Neural cell (in vitro differentiated cells): Measurements from ENCODE around the gene DHRS4L2. TPM values are rescaled to one million over a fixed set of nuclear protein-coding genes. Genes with fewer than 3 reads are reported as not detected.
A peak's percentile ranks its signal among the peaks of the same experiment; 100 is the strongest.
"Not testable (repeated sequence)": the region's sequence is repeated elsewhere in the genome, so short reads cannot be mapped to it uniquely, and the experiment has no call there.

Experiments used
- H2AFZ ChIP-seq: fragments of 200-600, 300-800 bp; sonication (generic), shearing (Covaris generic); 2 replicates; pipeline ENCODE4 v1.6.0; 2014; ENCODE audit warnings: low read depth, mild to moderate bottlenecking, antibody characterized with exemption, low read length, moderate library complexity
- H3F3A ChIP-seq: fragments of 200-600 bp; shearing (Covaris generic); 2 replicates; pipeline ENCODE4 v1.6.1; 2016; ENCODE audit warnings: mild to moderate bottlenecking, moderate library complexity, mixed read lengths, antibody characterized with exemption, low read length; ENCODE audit not compliant: insufficient read depth, poor library complexity, severe bottlenecking
- H3K27ac ChIP-seq: fragments of 200-600, 300-800 bp; sonication (generic), shearing (Covaris generic); 2 replicates; pipeline ENCODE4 v1.5.1; 2014; ENCODE audit warnings: mild to moderate bottlenecking, low read length, moderate library complexity
- H3K27me3 ChIP-seq: fragments of 300-800, 200-600 bp; sonication (generic), shearing (Covaris generic); 2 replicates; pipeline ENCODE4 v1.6.0; 2014; ENCODE audit warnings: mild to moderate bottlenecking, low read depth, low read length, moderate library complexity; ENCODE audit not compliant: insufficient read depth
- H3K36me3 ChIP-seq: fragments of 300-800, 200-600 bp; sonication (generic), shearing (Covaris generic); 2 replicates; pipeline ENCODE4 v1.5.1; 2014; ENCODE audit warnings: mild to moderate bottlenecking, antibody characterized with exemption, low read length, moderate library complexity; ENCODE audit not compliant: insufficient read depth
- H3K4me2 ChIP-seq: fragments of 300-800, 200-600 bp; sonication (generic), shearing (Covaris generic); 2 replicates; pipeline ENCODE4 v1.6.0; 2014; ENCODE audit warnings: mild to moderate bottlenecking, low read length
- H3K4me3 ChIP-seq: fragments of 300-800, 200-600 bp; sonication (generic), shearing (Covaris generic); 2 replicates; pipeline ENCODE4 v1.5.1; 2014; ENCODE audit warnings: mild to moderate bottlenecking, low read length, moderate library complexity
- H3K79me2 ChIP-seq: fragments of 200-600 bp; shearing (Covaris generic); replicated peaks from 2 replicates; pipeline ENCODE4 v1.6.0; 2014; ENCODE audit warnings: mild to moderate bottlenecking, low read length, moderate library complexity; ENCODE audit not compliant: insufficient read depth
- H3K9ac ChIP-seq: fragments of 300-800, 200-600 bp; sonication (generic), shearing (Covaris generic); 2 replicates; pipeline ENCODE4 v1.6.1; 2016; ENCODE audit warnings: mild to moderate bottlenecking, low read length, mixed read lengths
- H3K9me2 ChIP-seq: fragments of 200-600 bp; shearing (Covaris generic); 2 replicates; pipeline ENCODE4 v1.6.1; 2016; ENCODE audit warnings: mild to moderate bottlenecking, low read length, mixed read lengths; ENCODE audit not compliant: insufficient read depth
- H3K9me3 ChIP-seq: fragments of 200-600, 300-800 bp; sonication (generic), shearing (Covaris generic); 2 replicates; pipeline ENCODE4 v1.6.1; 2016; ENCODE audit warnings: mild to moderate bottlenecking, mixed run types, low read length, moderate library complexity, mixed read lengths
- H4K20me1 ChIP-seq: fragments of 200-600 bp; shearing (Covaris generic); 2 replicates; pipeline ENCODE4 v1.6.1; 2016; ENCODE audit warnings: mild to moderate bottlenecking, mixed run types; ENCODE audit not compliant: insufficient read depth
- EP300 ChIP-seq: fragments of 450-650 bp; conservative IDR thresholded peaks from 2 replicates; pipeline ENCODE4 v1.6.1; 2014; ENCODE audit warnings: antibody characterized with exemption, mild to moderate bottlenecking, moderate library complexity; ENCODE audit not compliant: poor library complexity, severe bottlenecking
- EZH2 ChIP-seq: fragments of 200-600, 300-800 bp; shearing (Covaris generic), sonication (generic); IDR thresholded peaks from 2 replicates; pipeline ENCODE4 v1.6.1; 2014; ENCODE audit warnings: antibody characterized with exemption, low read length, borderline replicate concordance, mild to moderate bottlenecking; ENCODE audit not compliant: insufficient read depth, poor library complexity, severe bottlenecking
- MXI1 ChIP-seq: fragments of 450-650 bp; conservative IDR thresholded peaks from 2 replicates; pipeline ENCODE4 v1.6.1; 2014; ENCODE audit warnings: antibody characterized with exemption, mild to moderate bottlenecking; ENCODE audit not compliant: poor library complexity, severe bottlenecking
- POLR2AphosphoS5 ChIP-seq: IDR thresholded peaks from 2 replicates; pipeline ENCODE4 v1.6.1; 2012
- RAD21 ChIP-seq: fragments of 450-650 bp; conservative IDR thresholded peaks from 2 replicates; pipeline ENCODE4 v1.6.1; 2014; ENCODE audit warnings: antibody characterized with exemption, mild to moderate bottlenecking, moderate library complexity
- SMC3 ChIP-seq: fragments of 450-650 bp; conservative IDR thresholded peaks from 2 replicates; pipeline ENCODE4 v1.6.1; 2014; ENCODE audit warnings: antibody characterized with exemption, mild to moderate bottlenecking, moderate library complexity; ENCODE audit not compliant: poor library complexity
- TAF1 ChIP-seq: IDR thresholded peaks from 2 replicates; pipeline ENCODE4 v1.6.1; 2012; ENCODE audit warnings: low read depth
- polyA plus RNA-seq: library from polyadenylated mRNA; depleted of rRNA; stranded (reverse); fragments of >200 nt; gene quantifications from 2 replicates; pipeline ENCODE4 v1.2.3, GENCODE V29; 2014
- TF ChIP-seq, protein P1 (sequence below): fragments of 450-650 bp; IDR thresholded peaks from 2 replicates; pipeline ENCODE4 v1.5.1; 2014; ENCODE audit warnings: antibody characterized with exemption, mild to moderate bottlenecking, moderate library complexity; ENCODE audit not compliant: poor library complexity, severe bottlenecking
- TF ChIP-seq, protein P2 (sequence below): IDR thresholded peaks from 2 replicates; pipeline ENCODE4 v1.6.1; 2012; ENCODE audit warnings: borderline replicate concordance

DHRS4L2 gene
- polyA plus RNA-seq, 1 donor from 2014 or later = 3.0 TPM

DNA sequence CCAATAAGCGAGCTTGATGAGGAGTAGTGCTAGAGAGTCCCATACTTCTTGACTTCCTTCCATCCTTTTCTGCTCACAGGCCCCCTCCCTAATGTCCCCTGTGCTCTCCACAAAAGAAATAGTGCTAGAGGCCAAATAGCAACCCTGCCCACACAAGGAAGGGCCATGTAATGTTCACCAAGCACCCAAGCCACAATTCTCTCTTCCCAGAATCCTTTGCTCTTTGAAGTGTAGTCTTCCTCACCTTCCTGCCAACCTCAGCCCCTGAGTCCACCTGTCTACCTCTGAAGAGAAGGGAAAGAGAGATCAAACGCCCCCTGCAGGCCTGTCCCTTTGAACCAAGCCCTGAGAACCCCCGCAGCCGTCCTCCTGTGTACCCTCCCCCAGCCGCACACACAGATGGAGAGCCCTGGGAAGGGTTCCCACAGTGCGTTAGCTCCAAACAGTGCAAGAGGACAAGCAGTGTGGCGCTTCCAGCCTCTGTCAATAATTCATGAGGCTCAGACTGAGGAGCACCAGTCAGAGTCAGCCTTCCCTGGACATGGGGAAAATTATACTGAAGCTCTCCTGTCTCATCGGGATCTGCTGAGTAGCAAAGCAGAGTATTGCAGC is 37.0 kb upstream of the DHRS4L2 start:
- Histone ChIP-seq H3K36me3 (no peaks in the 10 kb centered on the region), H3K9me3 (no peaks in the 10 kb centered on the region), H3F3A (no peaks in the 10 kb centered on the region), H3K4me3 (no peak overlapping the region), H3K27me3 (no peaks in the 10 kb centered on the region), H3K27ac (no peak overlapping the region), H2AFZ (no peak overlapping the region), H3K4me2 (no peak overlapping the region), H3K9me2 (no peaks in the 10 kb centered on the region), H3K79me2 (no peaks in the 10 kb centered on the region), H3K9ac (no peak overlapping the region), H4K20me1 (no peaks in the 10 kb centered on the region)
- TF ChIP-seq, protein P1, sequence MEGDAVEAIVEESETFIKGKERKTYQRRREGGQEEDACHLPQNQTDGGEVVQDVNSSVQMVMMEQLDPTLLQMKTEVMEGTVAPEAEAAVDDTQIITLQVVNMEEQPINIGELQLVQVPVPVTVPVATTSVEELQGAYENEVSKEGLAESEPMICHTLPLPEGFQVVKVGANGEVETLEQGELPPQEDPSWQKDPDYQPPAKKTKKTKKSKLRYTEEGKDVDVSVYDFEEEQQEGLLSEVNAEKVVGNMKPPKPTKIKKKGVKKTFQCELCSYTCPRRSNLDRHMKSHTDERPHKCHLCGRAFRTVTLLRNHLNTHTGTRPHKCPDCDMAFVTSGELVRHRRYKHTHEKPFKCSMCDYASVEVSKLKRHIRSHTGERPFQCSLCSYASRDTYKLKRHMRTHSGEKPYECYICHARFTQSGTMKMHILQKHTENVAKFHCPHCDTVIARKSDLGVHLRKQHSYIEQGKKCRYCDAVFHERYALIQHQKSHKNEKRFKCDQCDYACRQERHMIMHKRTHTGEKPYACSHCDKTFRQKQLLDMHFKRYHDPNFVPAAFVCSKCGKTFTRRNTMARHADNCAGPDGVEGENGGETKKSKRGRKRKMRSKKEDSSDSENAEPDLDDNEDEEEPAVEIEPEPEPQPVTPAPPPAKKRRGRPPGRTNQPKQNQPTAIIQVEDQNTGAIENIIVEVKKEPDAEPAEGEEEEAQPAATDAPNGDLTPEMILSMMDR = no peak
- TF ChIP-seq RAD21 (no peak), TAF1 (no peak), MXI1 (no peak), EZH2 (no peak), EP300 (no peak), SMC3 (no peak), POLR2AphosphoS5 (no peak)
- TF ChIP-seq, protein P2, sequence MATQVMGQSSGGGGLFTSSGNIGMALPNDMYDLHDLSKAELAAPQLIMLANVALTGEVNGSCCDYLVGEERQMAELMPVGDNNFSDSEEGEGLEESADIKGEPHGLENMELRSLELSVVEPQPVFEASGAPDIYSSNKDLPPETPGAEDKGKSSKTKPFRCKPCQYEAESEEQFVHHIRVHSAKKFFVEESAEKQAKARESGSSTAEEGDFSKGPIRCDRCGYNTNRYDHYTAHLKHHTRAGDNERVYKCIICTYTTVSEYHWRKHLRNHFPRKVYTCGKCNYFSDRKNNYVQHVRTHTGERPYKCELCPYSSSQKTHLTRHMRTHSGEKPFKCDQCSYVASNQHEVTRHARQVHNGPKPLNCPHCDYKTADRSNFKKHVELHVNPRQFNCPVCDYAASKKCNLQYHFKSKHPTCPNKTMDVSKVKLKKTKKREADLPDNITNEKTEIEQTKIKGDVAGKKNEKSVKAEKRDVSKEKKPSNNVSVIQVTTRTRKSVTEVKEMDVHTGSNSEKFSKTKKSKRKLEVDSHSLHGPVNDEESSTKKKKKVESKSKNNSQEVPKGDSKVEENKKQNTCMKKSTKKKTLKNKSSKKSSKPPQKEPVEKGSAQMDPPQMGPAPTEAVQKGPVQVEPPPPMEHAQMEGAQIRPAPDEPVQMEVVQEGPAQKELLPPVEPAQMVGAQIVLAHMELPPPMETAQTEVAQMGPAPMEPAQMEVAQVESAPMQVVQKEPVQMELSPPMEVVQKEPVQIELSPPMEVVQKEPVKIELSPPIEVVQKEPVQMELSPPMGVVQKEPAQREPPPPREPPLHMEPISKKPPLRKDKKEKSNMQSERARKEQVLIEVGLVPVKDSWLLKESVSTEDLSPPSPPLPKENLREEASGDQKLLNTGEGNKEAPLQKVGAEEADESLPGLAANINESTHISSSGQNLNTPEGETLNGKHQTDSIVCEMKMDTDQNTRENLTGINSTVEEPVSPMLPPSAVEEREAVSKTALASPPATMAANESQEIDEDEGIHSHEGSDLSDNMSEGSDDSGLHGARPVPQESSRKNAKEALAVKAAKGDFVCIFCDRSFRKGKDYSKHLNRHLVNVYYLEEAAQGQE = no peak

DNA sequence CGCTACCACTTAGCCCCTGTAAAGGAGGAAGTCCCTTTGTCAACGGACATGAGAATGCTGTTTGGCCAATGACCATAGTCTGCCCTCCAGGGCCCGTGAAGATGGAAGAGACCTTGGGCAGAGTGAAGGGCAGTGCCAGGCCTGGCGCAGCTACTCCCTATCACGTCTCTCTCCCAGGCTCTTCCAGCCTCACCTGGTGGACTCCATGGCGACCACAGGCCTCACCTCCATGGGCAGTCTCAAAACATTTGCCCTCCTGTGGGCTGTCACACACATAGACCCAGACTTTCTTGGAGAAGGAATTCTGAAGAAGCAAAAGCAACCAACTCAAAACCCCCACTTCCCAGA is 35.6 kb upstream of the DHRS4L2 start:
- not testable (repeated sequence) for H3K36me3 ChIP-seq, H3F3A ChIP-seq, H3K9me2 ChIP-seq, H3K4me2 ChIP-seq, H4K20me1 ChIP-seq, H3K9me3 ChIP-seq, H3K79me2 ChIP-seq, H3K27me3 ChIP-seq
- Histone ChIP-seq H3K4me3 (peak overlapping the region; percentile 83), H3K27ac (peak overlapping the region; percentile 67), H2AFZ (peak overlapping the region; percentile 90), H3K9ac (peak overlapping the region; percentile 81)
